Stimulated activated CD4-positive, alpha-beta T cell treated with anti-CD3 and anti-CD28 coated beads, Interleukin-1b, Interleukin-23, amount 100 ng/mL, for 48 hours (primary cell): ENCODE measurements around the gene ISG15.
"Not testable (repeated sequence)": the region's sequence is repeated elsewhere in the genome, so short reads cannot be mapped to it uniquely, and the experiment has no call there.

ENCODE experiments used
- DNase-seq: peaks from one replicate; pipeline ENCODE4 v3.0.0-alpha.2; 2020

Gene ISG15

GRCh38 chr1:995665-996633 is 17.3 kb upstream of the ISG15 start:
- no peak for DNase-seq

- no peak for DNase-seq
Observed at GRCh38 chr1:996851-997712, 16.2 kb upstream of the ISG15 start.

DNA sequence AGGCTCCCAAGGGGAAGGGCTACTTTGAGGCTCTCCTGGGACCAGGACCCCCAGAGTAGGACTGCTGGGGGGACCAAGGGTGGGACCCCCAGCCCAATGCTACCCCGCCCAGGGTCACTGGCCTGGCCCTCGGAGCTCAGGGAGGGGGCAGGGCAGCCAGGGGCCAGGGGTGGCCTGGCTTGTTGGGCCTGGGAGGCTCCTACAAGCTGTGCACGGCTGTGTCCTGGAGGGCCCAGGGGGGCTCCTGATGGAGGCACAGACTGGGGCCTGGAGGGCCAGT is 15.6 kb upstream of the ISG15 start:
- DNase-seq = no peak

DNA sequence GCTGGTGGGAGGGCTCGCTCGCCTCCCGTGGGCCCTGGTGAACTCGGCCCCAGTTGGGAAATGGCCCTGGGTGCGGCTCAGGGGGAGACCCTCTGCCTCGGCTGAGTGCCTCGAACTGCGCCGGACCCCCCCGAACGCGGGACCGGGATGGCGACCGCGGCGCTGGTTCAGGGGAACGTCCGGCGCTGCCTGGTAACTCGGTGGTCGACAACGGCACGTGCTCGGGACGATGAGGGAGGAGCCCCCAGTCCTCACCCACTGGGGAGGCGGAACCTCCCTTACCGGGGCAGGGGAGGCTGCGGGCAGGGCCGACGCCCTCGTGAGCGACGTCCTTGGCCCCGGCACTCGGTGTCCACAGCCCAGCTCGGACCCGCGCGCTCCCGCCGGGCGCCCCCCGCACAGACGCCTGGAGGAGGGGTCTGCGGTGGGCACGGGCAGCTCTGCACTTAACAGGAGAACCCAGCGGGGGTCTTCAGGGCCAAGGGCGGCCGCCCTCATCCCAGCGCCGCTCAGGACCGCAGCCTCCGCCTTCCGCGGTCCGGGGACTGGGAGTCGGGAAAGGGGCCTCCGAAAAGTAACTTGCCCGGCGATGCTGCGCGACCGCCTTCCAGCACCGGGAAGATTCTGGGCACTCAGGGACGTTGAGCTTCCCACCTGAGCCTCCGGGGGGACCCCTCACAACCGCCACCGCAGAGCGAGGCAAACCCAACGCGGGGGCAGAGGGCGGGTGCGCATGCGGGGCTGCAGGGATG is 15.1 kb upstream of the ISG15 start:
- DNase-seq = no peak

GRCh38 chr1:998745-998994 is 14.6 kb upstream of the ISG15 start:
- DNase-seq = no peak

- no peak for DNase-seq
Observed at GRCh38 chr1:998995-999724, 14.1 kb upstream of the ISG15 start.

GRCh38 chr1:999725-1000356 is 13.5 kb upstream of the ISG15 start, which contains the start of gene HES4:
TSS of gene HES4 (minus strand) at chr1:1000097. CDS start at chr1:999973, 124 bp downstream.
- DNase-seq = peak; percentile 60

DNA sequence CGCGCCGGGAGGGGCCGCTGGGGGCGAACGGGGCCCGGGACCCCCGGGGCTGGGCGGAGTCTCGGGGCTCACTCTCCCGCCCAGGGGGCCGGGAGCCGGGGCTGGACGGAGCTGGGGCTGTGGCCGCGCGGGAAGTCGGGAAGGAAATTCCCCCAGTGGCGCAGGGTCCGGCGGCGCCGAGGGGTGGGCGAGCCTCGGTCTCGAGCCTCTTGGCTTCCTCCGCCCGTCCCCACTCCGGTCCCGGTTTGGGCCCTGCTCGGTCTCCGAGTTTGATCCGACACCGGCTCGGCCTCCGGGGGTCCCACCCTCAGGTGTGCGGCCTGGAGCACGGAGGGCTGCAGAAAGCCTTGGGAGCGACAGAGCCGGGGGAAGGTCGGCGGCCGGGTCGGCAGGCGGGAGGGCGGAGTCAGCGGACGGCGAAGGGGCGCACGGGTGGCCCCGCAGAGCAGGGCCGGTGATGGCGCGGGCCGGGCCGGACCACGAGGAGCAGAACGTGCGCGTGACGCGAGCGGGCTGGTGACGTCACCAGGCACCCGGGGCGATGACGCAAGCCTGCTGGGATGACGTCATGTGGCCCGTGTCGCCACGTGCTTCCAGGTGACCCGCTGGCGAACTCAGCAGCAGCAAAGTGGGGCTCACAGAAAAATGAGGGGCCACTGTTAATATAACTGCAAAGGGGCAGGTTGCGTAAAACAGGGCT is 12.8 kb upstream of the ISG15 start:
- peak; percentile 77 for DNase-seq

DNA sequence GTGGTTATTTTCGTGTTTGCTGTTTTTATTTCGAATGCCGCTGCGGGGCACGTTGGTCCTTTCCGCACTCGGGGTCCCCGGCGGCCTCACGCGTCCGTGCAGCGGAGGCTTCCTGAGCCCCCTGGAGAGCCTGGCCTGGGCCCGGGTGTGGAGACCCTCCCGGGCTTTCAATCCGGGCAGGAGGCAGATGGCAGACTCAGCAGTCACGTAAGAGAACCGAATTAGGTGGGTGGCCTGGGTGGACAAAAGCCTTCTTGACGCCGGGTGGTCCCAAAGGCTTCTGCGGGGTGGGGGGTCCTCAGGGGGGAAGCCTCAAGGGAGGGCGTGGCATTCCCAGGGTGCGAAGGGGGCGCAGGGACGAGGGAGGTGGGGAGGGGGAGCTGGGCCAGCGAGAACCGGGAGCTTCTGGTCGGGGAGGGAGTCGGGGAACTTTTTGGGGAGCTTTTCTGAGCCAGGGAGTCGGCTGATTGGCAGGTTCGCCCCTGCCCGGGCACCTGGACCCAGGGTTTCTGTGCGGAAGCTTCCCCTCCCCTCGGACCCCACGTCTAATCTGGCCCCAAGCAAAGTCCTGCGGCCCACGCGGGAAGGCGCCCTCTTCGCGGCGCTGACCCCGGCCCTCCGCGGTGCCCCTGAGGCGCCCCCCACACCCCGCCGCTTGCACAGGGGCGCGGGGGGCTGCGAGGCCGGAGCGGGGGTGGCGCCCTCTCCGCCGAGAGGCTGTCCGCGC is 12.1 kb upstream of the ISG15 start:
- no peak for DNase-seq

GRCh38 chr1:1003618-1004419 is 9.5 kb upstream of the ISG15 start:
- no peak for DNase-seq

- DNase-seq = no peak
Observed at GRCh38 chr1:1004420-1004779, 8.9 kb upstream of the ISG15 start.

DNA sequence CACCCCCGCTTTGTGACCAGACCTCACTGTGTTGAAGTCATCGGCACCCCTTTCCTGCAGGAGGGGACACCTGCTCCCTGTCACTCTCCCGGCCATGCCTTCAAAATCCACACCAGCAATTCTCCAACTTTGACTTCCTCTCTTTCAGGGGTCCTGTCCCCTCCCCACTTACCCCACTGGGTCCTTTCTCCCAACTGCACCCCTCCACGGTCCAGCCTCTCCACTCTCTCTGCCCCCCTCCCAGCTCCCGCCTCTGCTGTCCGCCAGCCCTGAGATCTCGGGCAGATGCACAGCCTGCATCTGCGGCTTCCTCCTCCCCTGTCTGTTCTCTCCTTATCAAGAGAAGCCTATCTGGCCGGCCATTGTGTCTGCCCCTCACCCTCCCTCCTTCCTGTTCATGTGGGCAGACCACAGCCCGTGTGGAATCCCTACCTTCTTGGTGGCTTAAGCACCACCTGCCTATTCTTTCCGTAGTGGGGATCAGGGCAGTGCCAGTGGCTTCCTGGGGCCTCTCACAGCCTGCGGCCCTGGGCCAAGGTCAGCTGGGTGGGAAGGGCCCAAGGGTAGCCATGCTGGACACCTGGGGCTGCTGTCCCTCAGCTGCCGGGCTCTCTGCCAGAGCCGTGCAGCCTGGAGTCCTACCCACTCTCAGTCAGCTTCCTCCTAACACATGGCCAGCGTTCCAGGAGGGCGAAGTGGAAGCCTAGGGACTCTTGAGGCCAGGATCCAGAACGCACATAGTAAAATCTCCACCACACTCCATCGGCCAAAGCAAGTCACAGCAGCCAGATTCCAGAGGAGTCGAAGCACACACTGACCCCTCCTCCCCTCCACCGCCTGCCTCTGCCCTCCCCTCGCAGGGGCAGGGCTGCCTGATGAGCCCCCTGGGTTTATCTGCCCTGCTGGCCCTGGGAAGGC is 8.3 kb upstream of the ISG15 start:
- no peak for DNase-seq

- DNase-seq = no peak
Observed at GRCh38 chr1:1005774-1006304, 7.5 kb upstream of the ISG15 start.

GRCh38 chr1:1006305-1007159 is 6.8 kb upstream of the ISG15 start:
- DNase-seq = no peak

DNA sequence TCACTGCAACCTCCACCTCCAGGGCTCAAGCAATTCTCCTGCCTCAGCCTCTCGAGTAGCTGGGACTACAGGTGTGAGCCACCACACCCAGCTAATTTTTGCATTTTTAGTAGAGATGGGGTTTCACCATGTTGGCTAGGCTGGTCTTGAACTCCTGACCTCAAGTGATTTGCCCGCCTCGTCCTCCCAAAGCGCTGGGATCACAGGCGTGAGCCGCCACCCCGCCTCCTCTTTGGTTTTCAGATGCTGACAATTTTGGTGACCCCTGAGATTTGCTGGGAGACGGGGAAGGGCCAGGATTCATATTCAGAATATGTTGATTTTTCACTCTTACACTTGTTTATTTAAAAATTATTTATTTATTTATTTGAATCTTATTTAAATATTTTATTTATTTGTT is 3.2 kb upstream of the ISG15 start:
- not testable (repeated sequence) for DNase-seq

- DNase-seq = no peak
Observed at GRCh38 chr1:1011396-1011949, 1.8 kb upstream of the ISG15 start.

- not testable (repeated sequence) for DNase-seq
Observed at GRCh38 chr1:1012736-1013104, 577 bp upstream of the ISG15 start.
